Panc1 (cell line): Measurements from ENCODE around the gene ZFP28. TPM values are rescaled to one million over a fixed set of nuclear protein-coding genes. Genes with fewer than 3 reads are reported as not detected.

Source experiments
- ATAC-seq: fragments of 200-7000 bp; cut with Tn5 transposase; 2 replicates; pipeline ENCODE4 v1.9.1; 2020; ENCODE audit warnings: mild to moderate bottlenecking, moderate library complexity
- BruUV-seq: library from RNA; stranded (reverse); fragments of 400-500 nt; replicated peaks from 2 replicates; lab custom pipeline; 2021; lab: Mats Ljungman, UMichigan
- CTCF ChIA-PET: fragments of 300-600 bp; sonication (Branson Sonifier 250); formaldehyde crosslinking; loops from one replicate; lab custom pipeline; 2022; ENCODE audit warnings: antibody characterized with exemption; lab: Charles Lee
- POLR2A ChIA-PET: fragments of 300-600 bp; sonication (Branson Sonifier 250); formaldehyde crosslinking; loops from one replicate; lab custom pipeline; 2022; ENCODE audit warnings: antibody characterized with exemption; lab: Charles Lee
- DNase-seq: peaks from one replicate; pipeline ENCODE4 v3.0.0-alpha.2; 2010; ENCODE audit warnings: low read depth, low spot score
- H3K27ac ChIP-seq: 2 replicates; pipeline ENCODE4 v1.5.1; 2011; ENCODE audit warnings: mild to moderate bottlenecking, low read length, inconsistent platforms
- H3K27me3 ChIP-seq: fragments of 200-500 bp; sonication (Bioruptor generic); 2 replicates; pipeline ENCODE4 v1.6.0; 2014; ENCODE audit warnings: low read length, inconsistent platforms; ENCODE audit not compliant: control insufficient read depth, insufficient read depth
- H3K36me3 ChIP-seq: fragments of 200-500 bp; sonication (Bioruptor generic); 2 replicates; pipeline ENCODE4 v1.5.1; 2014; ENCODE audit warnings: inconsistent platforms, mild to moderate bottlenecking, low read length, moderate library complexity; ENCODE audit not compliant: control insufficient read depth, insufficient read depth
- H3K4me1 ChIP-seq: 2 replicates; pipeline ENCODE4 v1.5.1; 2011; ENCODE audit warnings: inconsistent platforms, mild to moderate bottlenecking, low read length, moderate library complexity; ENCODE audit not compliant: control insufficient read depth, insufficient read depth
- H3K4me3 ChIP-seq, 2 experiments: 2 replicates each; pipeline ENCODE4 v1.5.1; 2011 to 2012; ENCODE audit warnings: low read depth in 2 of 2, low read length in 2 of 2, mild to moderate bottlenecking in 2 of 2, inconsistent platforms in 1 of 2, moderate library complexity in 1 of 2
- H3K9me3 ChIP-seq: fragments of 200-500 bp; sonication (Bioruptor generic); 2 replicates; pipeline ENCODE4 v1.5.1; 2014; ENCODE audit warnings: low read depth, mild to moderate bottlenecking, inconsistent platforms, low read length, moderate library complexity; ENCODE audit not compliant: control insufficient read depth, insufficient read depth
- CTCF ChIP-seq: fragments of 450-650 bp; IDR thresholded peaks from 2 replicates; pipeline ENCODE4 v1.5.1; 2017; ENCODE audit warnings: mild to moderate bottlenecking
- POLR2AphosphoS5 ChIP-seq: IDR thresholded peaks from 2 replicates; pipeline ENCODE4 v1.6.1; 2012; ENCODE audit warnings: mild to moderate bottlenecking, low read depth, low read length, moderate library complexity
- SIN3A ChIP-seq: IDR thresholded peaks from 2 replicates; pipeline ENCODE4 v1.6.1; 2012; ENCODE audit warnings: low read depth, mild to moderate bottlenecking, low read length, moderate library complexity, borderline replicate concordance; ENCODE audit not compliant: insufficient read depth
- TCF7L2 ChIP-seq: IDR thresholded peaks from 2 replicates; pipeline ENCODE4 v1.6.1; 2011; ENCODE audit warnings: mild to moderate bottlenecking, low read depth, low read length, inconsistent platforms
- in situ Hi-C: cut with HindIII; loops from 2 replicates; pipeline ENCODE4 v1.10.0; 2016; ENCODE audit warnings: low sequenced_read_pairs, low pct_unique_long_range_greater_than_20kb
- intact Hi-C: fragments of 100-400 bp; cut with micrococcal nuclease; formaldehyde crosslinking; loops from one replicate; pipeline ENCODE4 v1.10.0; 2022; ENCODE audit not compliant: unreplicated experiment
- total RNA-seq: library from RNA; stranded (reverse); gene quantifications from one replicate; pipeline ENCODE4 v1.2.1, GENCODE V29; 2021; ENCODE audit not compliant: unreplicated experiment
- TF ChIP-seq, protein P1 (sequence below), 2 experiments: IDR thresholded peaks; 2 replicates each; pipeline ENCODE4 v1.6.1; 2011 to 2012; ENCODE audit warnings: low read depth in 2 of 2, control low read depth in 1 of 2, low read length in 1 of 2, mild to moderate bottlenecking in 1 of 2, moderate library complexity in 1 of 2; ENCODE audit not compliant: insufficient read depth in 1 of 2

ZFP28 gene
- total RNA-seq, 1 experiment from 2014 or later = not detected

DNA sequence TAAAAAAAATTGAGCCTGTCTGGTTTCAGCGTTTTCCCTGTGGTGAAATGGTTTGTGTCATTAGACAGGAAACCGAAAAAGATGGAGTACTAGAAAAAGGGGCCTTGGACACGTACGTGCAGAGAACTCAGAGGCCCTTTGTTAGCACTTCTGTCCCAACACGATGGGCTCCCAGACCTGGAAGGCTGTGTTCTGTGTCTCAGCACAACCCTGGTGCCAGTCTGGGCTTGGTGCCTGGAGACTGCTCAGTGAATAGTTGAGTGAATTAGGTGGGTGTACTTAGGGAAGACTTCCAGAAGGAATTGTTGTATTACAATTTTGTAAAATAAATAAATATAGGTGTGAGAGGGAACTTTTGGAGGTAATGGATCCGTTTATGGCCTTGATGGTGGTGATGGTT lies 65.1 kb downstream of the ZFP28 start:
- intact Hi-C loops (no loop called here), in situ Hi-C loops (no loop called here)
- no peak for ATAC-seq
- no peak for DNase-seq
- no peaks in the 10 kb centered on the region for H3K4me1 ChIP-seq
- H3K27ac ChIP-seq = no peak overlapping the region
- TF ChIP-seq CTCF (no peak), TCF7L2 (no peak), POLR2AphosphoS5 (no peak), SIN3A (no peak)
- TF ChIP-seq, protein P1, sequence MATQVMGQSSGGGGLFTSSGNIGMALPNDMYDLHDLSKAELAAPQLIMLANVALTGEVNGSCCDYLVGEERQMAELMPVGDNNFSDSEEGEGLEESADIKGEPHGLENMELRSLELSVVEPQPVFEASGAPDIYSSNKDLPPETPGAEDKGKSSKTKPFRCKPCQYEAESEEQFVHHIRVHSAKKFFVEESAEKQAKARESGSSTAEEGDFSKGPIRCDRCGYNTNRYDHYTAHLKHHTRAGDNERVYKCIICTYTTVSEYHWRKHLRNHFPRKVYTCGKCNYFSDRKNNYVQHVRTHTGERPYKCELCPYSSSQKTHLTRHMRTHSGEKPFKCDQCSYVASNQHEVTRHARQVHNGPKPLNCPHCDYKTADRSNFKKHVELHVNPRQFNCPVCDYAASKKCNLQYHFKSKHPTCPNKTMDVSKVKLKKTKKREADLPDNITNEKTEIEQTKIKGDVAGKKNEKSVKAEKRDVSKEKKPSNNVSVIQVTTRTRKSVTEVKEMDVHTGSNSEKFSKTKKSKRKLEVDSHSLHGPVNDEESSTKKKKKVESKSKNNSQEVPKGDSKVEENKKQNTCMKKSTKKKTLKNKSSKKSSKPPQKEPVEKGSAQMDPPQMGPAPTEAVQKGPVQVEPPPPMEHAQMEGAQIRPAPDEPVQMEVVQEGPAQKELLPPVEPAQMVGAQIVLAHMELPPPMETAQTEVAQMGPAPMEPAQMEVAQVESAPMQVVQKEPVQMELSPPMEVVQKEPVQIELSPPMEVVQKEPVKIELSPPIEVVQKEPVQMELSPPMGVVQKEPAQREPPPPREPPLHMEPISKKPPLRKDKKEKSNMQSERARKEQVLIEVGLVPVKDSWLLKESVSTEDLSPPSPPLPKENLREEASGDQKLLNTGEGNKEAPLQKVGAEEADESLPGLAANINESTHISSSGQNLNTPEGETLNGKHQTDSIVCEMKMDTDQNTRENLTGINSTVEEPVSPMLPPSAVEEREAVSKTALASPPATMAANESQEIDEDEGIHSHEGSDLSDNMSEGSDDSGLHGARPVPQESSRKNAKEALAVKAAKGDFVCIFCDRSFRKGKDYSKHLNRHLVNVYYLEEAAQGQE (IDR thresholded peaks at IDR 0.05; ENCODE audit: insufficient read depth in 1 of 2, low read depth in 2 of 2, low read length in 1 of 2) = no peak
- ChIA-PET POLR2A (no interaction called here), CTCF (no interaction called here)
- no peaks in the 10 kb centered on the region for H3K36me3 ChIP-seq
- no peak overlapping the region for H3K4me3 ChIP-seq
- H3K9me3 ChIP-seq = peaks cover 73% of the 10 kb centered on the region
- BruUV-seq = no TSS peak
- H3K27me3 ChIP-seq = no peaks in the 10 kb centered on the region

Other genes with a start within 250 kb of the ZFP28 start
- 13.8 TPM for gene ZSCAN5A, start 224.1 kb upstream of the ZFP28 start, total RNA-seq
- gene ZNF582, start 145.4 kb upstream of the ZFP28 start, total RNA-seq = 2.0 TPM
- 6.1 TPM for gene ZNF583, start 134.6 kb upstream of the ZFP28 start, total RNA-seq
- gene ZNF667, start 61.6 kb upstream of the ZFP28 start, total RNA-seq = not detected
- not detected for gene ZNF471, start 31.1 kb upstream of the ZFP28 start, total RNA-seq
- gene ZNF470, start 28.5 kb downstream of the ZFP28 start, total RNA-seq = not detected
- 6.3 TPM for gene ZNF71, start 56.4 kb downstream of the ZFP28 start, total RNA-seq
- gene SMIM17, start 104.2 kb downstream of the ZFP28 start, total RNA-seq = 0.28 TPM
- gene ZNF835, start 132.8 kb downstream of the ZFP28 start, total RNA-seq = not detected